ENCODE results near the gene ROMO1.
A peak's percentile ranks its signal among the peaks of the same experiment; 100 is the strongest.

The ROMO1 gene

GRCh38 chr20:35699127-35699956, at the start of gene ROMO1, which contains the start of gene NFS1:
Gene ROMO1, plus strand, starts transcription at chr20:35699405. Its CDS starts 228 bp downstream, at chr20:35699633.
Gene NFS1, minus strand, starts transcription at chr20:35699352. Its CDS starts 64 bp downstream, at chr20:35699288.
- TF ChIP-seq, protein P1, sequence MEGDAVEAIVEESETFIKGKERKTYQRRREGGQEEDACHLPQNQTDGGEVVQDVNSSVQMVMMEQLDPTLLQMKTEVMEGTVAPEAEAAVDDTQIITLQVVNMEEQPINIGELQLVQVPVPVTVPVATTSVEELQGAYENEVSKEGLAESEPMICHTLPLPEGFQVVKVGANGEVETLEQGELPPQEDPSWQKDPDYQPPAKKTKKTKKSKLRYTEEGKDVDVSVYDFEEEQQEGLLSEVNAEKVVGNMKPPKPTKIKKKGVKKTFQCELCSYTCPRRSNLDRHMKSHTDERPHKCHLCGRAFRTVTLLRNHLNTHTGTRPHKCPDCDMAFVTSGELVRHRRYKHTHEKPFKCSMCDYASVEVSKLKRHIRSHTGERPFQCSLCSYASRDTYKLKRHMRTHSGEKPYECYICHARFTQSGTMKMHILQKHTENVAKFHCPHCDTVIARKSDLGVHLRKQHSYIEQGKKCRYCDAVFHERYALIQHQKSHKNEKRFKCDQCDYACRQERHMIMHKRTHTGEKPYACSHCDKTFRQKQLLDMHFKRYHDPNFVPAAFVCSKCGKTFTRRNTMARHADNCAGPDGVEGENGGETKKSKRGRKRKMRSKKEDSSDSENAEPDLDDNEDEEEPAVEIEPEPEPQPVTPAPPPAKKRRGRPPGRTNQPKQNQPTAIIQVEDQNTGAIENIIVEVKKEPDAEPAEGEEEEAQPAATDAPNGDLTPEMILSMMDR (conservative IDR thresholded peaks at IDR 0.05; ENCODE audit: low read depth, low read length), result peak; percentile 1
- peak within 1 kb of the TSS; percentile 94 for H3K4me3 ChIP-seq (ENCODE audit: low read length)

DNA sequence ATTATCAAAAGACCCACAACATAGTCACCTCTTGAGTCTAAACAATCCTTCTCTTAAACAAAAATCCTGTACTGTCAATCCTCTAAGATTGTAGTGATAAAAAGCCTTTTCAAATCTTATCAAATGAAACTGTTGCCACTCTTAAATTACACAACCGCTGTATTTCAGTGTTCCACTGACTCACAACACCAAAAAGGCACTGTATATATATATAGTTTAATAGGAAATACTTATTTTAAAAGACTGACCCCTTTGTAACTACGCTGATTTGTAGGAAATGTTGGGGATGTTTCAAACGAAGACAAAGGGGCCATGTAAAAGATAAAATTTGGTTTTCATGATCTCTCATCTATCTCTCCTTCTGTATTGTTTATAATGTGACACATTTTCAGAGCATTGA, 48.6 kb upstream of the ROMO1 start:
- TF ChIP-seq, protein P1 (conservative IDR thresholded peaks at IDR 0.05; ENCODE audit: low read depth, low read length), result no peak
- H3K4me3 ChIP-seq (ENCODE audit: low read length), result no peak overlapping the region
- DNase-seq (ENCODE audit: low read depth), result no peak

More at GRCh38 chr20:35699127-35699956, at the start of gene ROMO1, which contains the start of gene NFS1:
- peak; percentile 35 for DNase-seq (ENCODE audit: low read depth)

- no peak for DNase-seq (ENCODE audit: low read depth)
- TF ChIP-seq, protein P1 (conservative IDR thresholded peaks at IDR 0.05; ENCODE audit: low read depth, low read length), result no peak
- H3K4me3 ChIP-seq (ENCODE audit: low read length), result no peak overlapping the region
Measured at GRCh38 chr20:35651958-35652357, 47.2 kb upstream of the ROMO1 start.

GRCh38 chr20:35652641-35653429, 46.4 kb upstream of the ROMO1 start:
- no peak for DNase-seq (ENCODE audit: low read depth)
- H3K4me3 ChIP-seq (ENCODE audit: low read length), result no peak overlapping the region
- TF ChIP-seq, protein P1 (conservative IDR thresholded peaks at IDR 0.05; ENCODE audit: low read depth, low read length), result no peak

GRCh38 chr20:35653430-35653734, 45.8 kb upstream of the ROMO1 start:
- TF ChIP-seq, protein P1 (conservative IDR thresholded peaks at IDR 0.05; ENCODE audit: low read depth, low read length), result no peak
- DNase-seq (ENCODE audit: low read depth), result no peak
- no peak overlapping the region for H3K4me3 ChIP-seq (ENCODE audit: low read length)

DNA sequence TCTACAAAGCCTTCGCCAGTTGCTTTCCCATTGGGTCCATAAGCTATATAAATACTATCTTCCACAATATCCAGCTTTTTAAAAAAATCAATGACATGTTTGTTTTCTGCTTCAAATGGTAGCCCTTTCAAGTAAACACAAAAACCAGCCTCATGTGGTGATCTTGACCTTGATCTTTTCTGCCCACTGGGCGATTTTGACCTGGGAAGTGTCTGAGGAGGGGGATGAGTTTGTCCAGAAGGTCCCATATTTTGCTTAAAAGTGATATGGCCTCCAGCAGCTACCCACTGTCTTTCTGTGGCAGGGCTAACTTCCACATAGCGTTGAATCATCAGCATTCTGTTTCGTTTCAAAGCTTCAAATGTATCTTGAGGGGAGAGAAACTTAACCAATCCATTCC, 45.3 kb upstream of the ROMO1 start:
- TF ChIP-seq, protein P1 (conservative IDR thresholded peaks at IDR 0.05; ENCODE audit: low read depth, low read length), result no peak
- H3K4me3 ChIP-seq (ENCODE audit: low read length), result no peak overlapping the region
- no peak for DNase-seq (ENCODE audit: low read depth)
